H9 (cell line): Measurements from ENCODE around the gene GDI1. TPM values are rescaled to one million over a fixed set of nuclear protein-coding genes. Genes with fewer than 3 reads are reported as not detected.

Experiments
- DNase-seq: peaks from one replicate; pipeline ENCODE4 v3.0.0-alpha.2; 2017
- H2AFZ ChIP-seq: one replicate; pipeline ENCODE4 v1.6.1; 2013; ENCODE audit warnings: mild to moderate bottlenecking, low read length, control low read depth, moderate library complexity
- H2AK5ac ChIP-seq: 2 replicates; pipeline ENCODE4 v1.6.1; 2013; ENCODE audit warnings: low read length, control low read depth, mixed read lengths; ENCODE audit not compliant: insufficient read length
- H2BK120ac ChIP-seq: one replicate; pipeline ENCODE4 v1.6.1; 2013; ENCODE audit warnings: low read depth, mild to moderate bottlenecking, low read length, control low read depth, inconsistent platforms; ENCODE audit not compliant: poor library complexity, severe bottlenecking
- H2BK12ac ChIP-seq: 2 replicates; pipeline ENCODE4 v1.6.1; 2013; ENCODE audit warnings: low read length, control low read depth, mixed read lengths, low read depth; ENCODE audit not compliant: insufficient read length
- H2BK15ac ChIP-seq: 2 replicates; pipeline ENCODE4 v1.6.1; 2013; ENCODE audit warnings: low read depth, low read length, control low read depth
- H2BK20ac ChIP-seq: one replicate; pipeline ENCODE4 v1.6.1; 2013; ENCODE audit warnings: low read depth, mild to moderate bottlenecking, low read length, control low read depth, inconsistent platforms; ENCODE audit not compliant: poor library complexity, severe bottlenecking
- H2BK5ac ChIP-seq: 2 replicates; pipeline ENCODE4 v1.6.1; 2013; ENCODE audit warnings: low read length, control low read depth, mixed read lengths; ENCODE audit not compliant: insufficient read length
- H3K14ac ChIP-seq: 2 replicates; pipeline ENCODE4 v1.6.1; 2013; ENCODE audit warnings: low read length, control low read depth; ENCODE audit not compliant: insufficient read depth
- H3K18ac ChIP-seq: 2 replicates; pipeline ENCODE4 v1.6.1; 2013; ENCODE audit warnings: low read depth, mild to moderate bottlenecking, mixed read lengths, low read length, control low read depth; ENCODE audit not compliant: insufficient read length
- H3K23ac ChIP-seq: 2 replicates; pipeline ENCODE4 v1.6.1; 2013; ENCODE audit warnings: low read length, control low read depth, mixed read lengths, low read depth; ENCODE audit not compliant: insufficient read length
- H3K23me2 ChIP-seq: 2 replicates; pipeline ENCODE4 v1.6.1; 2013; ENCODE audit warnings: low read depth, mild to moderate bottlenecking, mixed read lengths, low read length, control low read depth; ENCODE audit not compliant: insufficient read length, poor library complexity, severe bottlenecking
- H3K27ac ChIP-seq: 2 replicates; pipeline ENCODE4 v1.5.1; 2013; ENCODE audit warnings: low read length, control low read depth, mixed read lengths, low read depth; ENCODE audit not compliant: insufficient read length
- H3K27me3 ChIP-seq: 2 replicates; pipeline ENCODE4 v1.6.1; 2013; ENCODE audit warnings: low read length, control low read depth, inconsistent platforms; ENCODE audit not compliant: insufficient read depth
- H3K4ac ChIP-seq: 2 replicates; pipeline ENCODE4 v1.6.1; 2013; ENCODE audit warnings: low read depth, mild to moderate bottlenecking, control low read depth, inconsistent platforms, low read length, moderate library complexity
- H3K4me1 ChIP-seq: 2 replicates; pipeline ENCODE4 v1.6.1; 2013; ENCODE audit warnings: low read length, control low read depth, inconsistent platforms; ENCODE audit not compliant: insufficient read depth
- H3K4me2 ChIP-seq: 2 replicates; pipeline ENCODE4 v1.6.1; 2013; ENCODE audit warnings: low read length, control low read depth, mixed read lengths; ENCODE audit not compliant: insufficient read length, insufficient read depth
- H3K56ac ChIP-seq: 2 replicates; pipeline ENCODE4 v1.6.1; 2013; ENCODE audit warnings: low read depth, mild to moderate bottlenecking, mixed read lengths, low read length, control low read depth; ENCODE audit not compliant: insufficient read length
- H3K79me1 ChIP-seq: 2 replicates; pipeline ENCODE4 v1.6.1; 2013; ENCODE audit warnings: low read depth, mild to moderate bottlenecking, moderate library complexity, low read length, control low read depth, inconsistent platforms; ENCODE audit not compliant: insufficient read depth, poor library complexity, severe bottlenecking
- H3K79me2 ChIP-seq: 2 replicates; pipeline ENCODE4 v1.6.1; 2013; ENCODE audit warnings: low read length, control low read depth, inconsistent platforms; ENCODE audit not compliant: insufficient read depth
- H3K9ac ChIP-seq: 2 replicates; pipeline ENCODE4 v1.6.1; 2013; ENCODE audit warnings: low read length, control low read depth, mixed read lengths; ENCODE audit not compliant: insufficient read length; ENCODE audit errors: extremely low read depth
- H3K9me3 ChIP-seq: one replicate; pipeline ENCODE4 v1.6.1; 2013; ENCODE audit warnings: low read depth, low read length, inconsistent platforms; ENCODE audit not compliant: control insufficient read depth
- H3T11ph ChIP-seq: one replicate; pipeline ENCODE4 v1.6.1; 2013; ENCODE audit warnings: mild to moderate bottlenecking, low read length, control low read depth, inconsistent platforms
- H4K20me1 ChIP-seq: one replicate; pipeline ENCODE4 v1.6.1; 2013; ENCODE audit not compliant: control insufficient read depth, insufficient read length, insufficient read depth
- H4K5ac ChIP-seq: 2 replicates; pipeline ENCODE4 v1.6.1; 2013; ENCODE audit warnings: low read depth, mild to moderate bottlenecking, mixed read lengths, low read length, control low read depth; ENCODE audit not compliant: insufficient read length
- H4K8ac ChIP-seq: replicated peaks from 2 replicates; pipeline ENCODE4 v1.6.1; 2013; ENCODE audit warnings: low read length, control low read depth, mixed read lengths, low read depth; ENCODE audit not compliant: insufficient read length
- H4K91ac ChIP-seq: 2 replicates; pipeline ENCODE4 v1.6.1; 2013; ENCODE audit warnings: low read depth, mild to moderate bottlenecking, moderate library complexity, mixed read lengths, low read length, control low read depth; ENCODE audit not compliant: insufficient read length
- H3K27ac Mint-ChIP-seq, 3 experiments: 2 replicates in 2 of 3; 3 replicates in 1 of 3; pipeline ENCODE4 v1.8.0; 2020 to 2021; ENCODE audit warnings: mixed read lengths in 3 of 3, mild to moderate bottlenecking in 1 of 3, moderate library complexity in 1 of 3
- H3K27me3 Mint-ChIP-seq: 2 replicates; pipeline ENCODE4 v1.8.0; 2021; ENCODE audit warnings: low read depth, mild to moderate bottlenecking, moderate library complexity, mixed read lengths
- H3K36me3 Mint-ChIP-seq, 3 experiments: 2 replicates in 2 of 3; 3 replicates in 1 of 3; pipeline ENCODE4 v1.8.0; 2020 to 2021; ENCODE audit warnings: low read depth in 3 of 3, mixed read lengths in 3 of 3; ENCODE audit not compliant: insufficient read depth in 1 of 3
- H3K4me1 Mint-ChIP-seq, 2 experiments: 2 replicates each; pipeline ENCODE4 v1.8.0; 2020; ENCODE audit warnings: mixed read lengths in 2 of 2
- H3K4me3 Mint-ChIP-seq, 2 experiments: 2 replicates in 1 of 2; 3 replicates in 1 of 2; pipeline ENCODE4 v1.8.0; 2020 to 2021; ENCODE audit warnings: mild to moderate bottlenecking in 2 of 2, mixed read lengths in 2 of 2, moderate library complexity in 1 of 2
- H3K9me3 Mint-ChIP-seq, 2 experiments: 2 replicates in 1 of 2; 3 replicates in 1 of 2; pipeline ENCODE4 v1.8.0; 2020; ENCODE audit warnings: mild to moderate bottlenecking in 2 of 2, mixed read lengths in 2 of 2, moderate library complexity in 1 of 2
- CTCF ChIP-seq: fragments of 200-600 bp; sonication (generic); conservative IDR thresholded peaks from 3 replicates; pipeline ENCODE4 v1.8.0; 2021; ENCODE audit warnings: antibody characterized with exemption, mild to moderate bottlenecking
- WGBS: extraction: QIAGEN DNeasy Blood & Tissue Kit; methylation state at CpG from one replicate; pipeline ENCODE4 v1.1.7; 2013; ENCODE audit warnings: missing lambda C conversion rate, low lambda C conversion rate, mixed read lengths; ENCODE audit not compliant: insufficient read length; ENCODE audit errors: extremely low coverage; 5-methylcytosine and 5-hydroxymethylcytosine counted together
- total RNA-seq: library from RNA; stranded (reverse); gene quantifications from 2 replicates; pipeline ENCODE4 v1.2.1, GENCODE V29; 2021

GDI1 gene
- total RNA-seq, 1 experiment from 2014 or later = 111 TPM

GRCh38 chrX:154437971-154438893 is 1.3 kb downstream of the GDI1 start:
- Mint-ChIP-seq H3K4me1 (peaks cover 8 to 12% of the 10 kb centered on the region in 2 experiments), H3K36me3 (peaks cover 28 to 72% (median 64%) of the 10 kb centered on the region in 3 experiments), H3K9me3 (peaks cover 70 to 87% of the 10 kb centered on the region in 2 experiments), H3K27me3 (no peaks in the 10 kb centered on the region), H3K27ac (peak overlapping the region in 1 of 3 experiments; percentile 48; a peak in 1 of 7 replicates), H3K4me3 (peak overlapping the region; percentile 82 to 90)
- no peak overlapping the region for H4K91ac ChIP-seq
- H2BK5ac ChIP-seq = no peak overlapping the region
- H3K79me1 ChIP-seq = no peaks in the 10 kb centered on the region
- DNase-seq = no peak
- no peak overlapping the region for H3K18ac ChIP-seq
- H2AK5ac ChIP-seq = no peak overlapping the region
- no peak overlapping the region for H3K27ac ChIP-seq
- peaks cover 2% of the 10 kb centered on the region; the same call in 1 of the 2 replicates for H3K79me2 ChIP-seq
- no peak overlapping the region for H2AFZ ChIP-seq
- H3T11ph ChIP-seq = no peak overlapping the region
- H2BK12ac ChIP-seq = no peak overlapping the region
- no peak overlapping the region for H3K56ac ChIP-seq
- no peak overlapping the region for H2BK120ac ChIP-seq
- H3K27me3 ChIP-seq = no peaks in the 10 kb centered on the region
- no peak for TF ChIP-seq CTCF
- peaks cover 7% of the 10 kb centered on the region for H3K23me2 ChIP-seq
- no peak overlapping the region for H2BK15ac ChIP-seq
- no peak overlapping the region for H3K23ac ChIP-seq
- peaks cover 41% of the 10 kb centered on the region for H3K9me3 ChIP-seq
- H4K5ac ChIP-seq = no peak overlapping the region
- no peak overlapping the region for H4K8ac ChIP-seq
- no peak overlapping the region for H3K14ac ChIP-seq
- WGBS = no CpG with 5 or more reads among the region's 28 CpGs
- peak overlapping the region; percentile 41 for H3K4me2 ChIP-seq
- H4K20me1 ChIP-seq = no peaks in the 10 kb centered on the region
- no peak overlapping the region for H2BK20ac ChIP-seq
- no peak overlapping the region for H3K4ac ChIP-seq
- H3K4me1 ChIP-seq = no peaks in the 10 kb centered on the region
- no peak overlapping the region for H3K9ac ChIP-seq
